HG03196 (cell line): Measurements from ENCODE around the gene BAZ1A.
"Not testable (repeated sequence)": the region's sequence is repeated elsewhere in the genome, so short reads cannot be mapped to it uniquely, and the experiment has no call there.

Experiments
- ATAC-seq: cut with Tn5 transposase; IDR thresholded peaks from one replicate; pipeline ENCODE4 v1.9.1; 2021; ENCODE audit not compliant: unreplicated experiment

BAZ1A gene

GRCh38 chr14:34858765-34859164 is 16.4 kb downstream of the BAZ1A start:
- ATAC-seq: no peak

GRCh38 chr14:34857689-34858449 is 17.3 kb downstream of the BAZ1A start:
- ATAC-seq: no peak

GRCh38 chr14:34853041-34853440 is 22.1 kb downstream of the BAZ1A start:
- ATAC-seq: no peak

- no peak for ATAC-seq
Measured at GRCh38 chr14:34851395-34851794, 23.8 kb downstream of the BAZ1A start.

GRCh38 chr14:34845869-34846268 is 29.3 kb downstream of the BAZ1A start:
- ATAC-seq: no peak

GRCh38 chr14:34843011-34843554 is 32.1 kb downstream of the BAZ1A start:
- ATAC-seq: peak; percentile 67

DNA sequence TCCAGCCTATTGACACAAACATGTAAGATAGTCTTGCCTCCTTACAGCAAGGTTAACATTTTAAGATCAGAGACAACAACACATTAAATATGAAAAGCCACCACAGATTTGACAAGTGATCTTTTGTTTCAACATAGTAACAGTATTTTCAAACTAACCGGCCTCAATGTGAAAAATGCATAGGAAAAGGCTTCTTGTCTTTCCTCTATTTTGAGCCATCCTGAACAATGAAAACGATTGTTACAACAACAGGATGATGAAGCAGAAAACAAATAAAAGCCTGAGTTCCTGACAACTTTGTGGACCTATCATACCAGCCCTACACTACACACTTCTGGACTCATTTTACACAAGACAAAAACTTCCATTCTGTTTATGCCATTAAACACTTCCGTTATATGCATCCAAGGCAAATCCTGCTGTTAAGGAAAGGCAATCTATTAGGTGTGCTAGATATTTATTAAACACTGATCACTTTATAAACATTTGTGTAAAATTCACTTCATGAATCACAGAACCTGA is 37.3 kb downstream of the BAZ1A start:
- no peak for ATAC-seq

DNA sequence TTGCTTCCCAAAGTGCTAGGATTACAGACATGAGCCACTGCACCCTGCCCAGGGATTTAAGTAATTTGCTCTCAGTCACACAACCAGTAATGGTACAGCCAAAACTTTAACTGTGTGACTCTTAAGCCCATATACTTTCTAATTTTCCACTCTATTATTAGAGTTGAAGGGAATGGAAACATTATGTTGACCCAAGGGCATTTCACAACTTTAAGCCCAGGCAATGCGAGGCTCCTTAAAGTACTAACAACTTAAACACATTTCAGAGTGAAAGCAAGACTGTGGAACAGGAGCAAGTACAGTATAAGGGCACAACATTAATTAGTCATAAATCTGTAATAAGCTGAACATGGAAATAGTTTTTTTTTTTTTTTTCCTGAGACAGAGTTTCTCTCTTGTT is 39.8 kb downstream of the BAZ1A start:
- no peak for ATAC-seq

GRCh38 chr14:34833549-34834523 is 41.3 kb downstream of the BAZ1A start:
- no peak for ATAC-seq

DNA sequence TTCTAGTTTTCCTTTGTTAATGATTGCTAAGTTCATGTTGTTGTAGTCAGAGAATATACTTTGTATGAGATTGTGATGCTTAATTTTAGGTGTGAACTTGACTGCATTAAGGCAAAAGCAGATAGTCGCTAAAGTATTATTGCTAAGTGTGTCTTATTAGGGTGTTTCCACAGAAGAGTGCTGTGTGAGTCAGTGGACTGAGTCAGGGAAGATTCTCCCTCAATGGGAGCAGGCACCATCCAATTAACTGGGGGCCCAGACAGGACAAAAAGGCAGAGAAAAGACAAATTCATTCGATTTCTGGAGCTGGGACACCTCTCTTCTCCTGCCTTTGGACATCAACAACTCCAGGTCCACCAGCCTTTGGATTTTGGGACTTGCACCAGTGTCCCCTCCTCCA is 48.5 kb downstream of the BAZ1A start:
- ATAC-seq: no peak

- no peak for ATAC-seq
Measured at GRCh38 chr14:34824826-34825225, 50.3 kb downstream of the BAZ1A start.

DNA sequence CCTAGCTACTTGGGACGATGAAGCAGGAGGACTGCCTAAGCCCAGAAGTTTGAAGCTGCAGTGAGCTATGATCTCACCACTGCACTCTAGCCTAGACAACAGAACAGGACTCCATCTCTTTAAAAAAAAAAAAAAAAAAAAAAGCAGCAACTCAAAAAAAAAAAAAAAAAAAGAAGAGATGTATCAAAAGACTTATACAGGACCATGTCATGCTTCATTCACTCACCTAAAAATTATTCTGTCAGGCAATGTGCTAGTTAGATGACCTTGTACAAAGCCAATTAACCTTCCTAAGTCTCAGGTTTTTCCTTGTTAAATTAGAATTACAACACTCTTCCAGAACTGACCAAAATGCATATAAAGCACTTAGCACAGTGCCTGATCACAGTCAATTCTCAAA is 50.9 kb downstream of the BAZ1A start:
- no peak for ATAC-seq

DNA sequence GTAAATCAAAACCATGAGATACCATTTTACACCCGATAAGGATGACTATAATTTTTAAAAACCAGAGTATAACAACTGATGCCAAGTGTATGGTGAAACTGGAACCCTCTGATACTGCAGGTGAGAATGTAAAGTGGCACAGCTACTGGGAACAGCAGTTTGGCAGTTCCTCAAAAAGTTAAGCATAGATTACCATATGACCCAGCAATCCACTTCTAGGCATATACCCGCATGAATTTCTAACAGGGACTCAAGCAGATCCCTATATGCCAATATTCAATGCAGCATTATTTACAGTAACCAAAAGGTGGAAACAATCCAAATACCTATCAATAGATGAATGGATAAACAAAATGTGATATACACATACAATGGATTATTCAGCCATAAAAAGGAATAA is 57.4 kb downstream of the BAZ1A start:
- no peak for ATAC-seq

- no peak for ATAC-seq
Measured at GRCh38 chr14:34810028-34810427, 65.1 kb downstream of the BAZ1A start.

GRCh38 chr14:34806257-34806656 is 68.9 kb downstream of the BAZ1A start:
- ATAC-seq: no peak

DNA sequence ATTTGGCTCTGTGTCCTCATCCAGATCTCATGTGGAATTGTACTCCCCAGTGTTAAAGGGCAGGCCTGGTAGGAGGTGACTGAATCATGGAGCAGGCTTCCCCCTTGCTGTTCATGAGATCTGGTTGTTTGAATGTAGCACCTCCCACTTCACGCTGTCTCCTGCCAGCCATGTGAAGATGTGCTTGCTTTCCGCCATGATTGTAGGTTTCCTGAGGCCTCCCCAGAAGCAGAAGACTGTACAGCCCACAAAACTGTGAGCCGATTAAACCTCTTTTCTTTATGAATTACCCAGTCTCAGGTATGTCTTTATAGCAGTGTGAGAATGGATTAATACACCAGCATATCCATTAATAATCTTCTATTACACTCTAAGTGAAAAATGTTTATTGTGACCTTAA is 70.2 kb downstream of the BAZ1A start:
- ATAC-seq: no peak

- not testable (repeated sequence) for ATAC-seq
Measured at GRCh38 chr14:34798861-34799260, 76.3 kb downstream of the BAZ1A start.

GRCh38 chr14:34797747-34798583 is 77.2 kb downstream of the BAZ1A start:
- no peak for ATAC-seq

DNA sequence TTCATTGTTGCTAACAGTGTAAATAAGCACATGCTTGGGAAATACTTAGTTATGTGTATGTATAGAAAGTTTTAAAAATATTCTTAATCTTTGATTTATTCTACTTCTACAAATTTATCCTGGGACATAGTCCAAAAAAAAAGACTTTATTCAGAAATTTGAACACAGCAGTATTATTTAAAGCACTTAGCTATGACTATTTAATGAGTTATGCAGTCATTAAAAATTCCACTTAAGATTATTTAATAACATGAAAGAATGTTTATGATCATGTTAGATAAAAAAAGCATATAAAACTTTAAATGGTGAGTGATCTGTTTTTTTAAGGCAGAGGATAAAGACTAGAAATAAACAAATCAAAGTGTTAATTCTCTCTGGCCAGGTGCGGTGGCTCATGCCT is 78.3 kb downstream of the BAZ1A start:
- no peak for ATAC-seq

GRCh38 chr14:34794941-34795340 is 80.2 kb downstream of the BAZ1A start:
- no peak for ATAC-seq

DNA sequence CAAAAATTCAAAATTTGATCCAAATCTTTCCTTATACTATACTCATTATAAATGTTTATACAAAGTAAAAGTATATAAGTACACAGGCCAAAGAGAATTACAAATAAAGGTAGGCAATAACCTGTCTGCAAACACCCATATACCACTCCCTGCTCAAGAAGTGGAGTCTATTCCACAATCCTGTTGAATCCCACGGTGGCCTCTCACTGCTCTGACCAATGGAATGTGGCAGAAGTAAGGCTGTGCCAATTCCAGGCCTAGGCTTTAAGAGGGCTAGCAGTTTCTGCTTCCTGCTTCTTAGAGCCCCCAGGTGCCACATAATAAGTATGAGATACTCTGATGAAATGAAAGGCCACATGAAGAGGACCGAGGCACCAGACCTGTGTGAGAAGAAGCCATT is 80.9 kb downstream of the BAZ1A start:
- no peak for ATAC-seq
